Limb (tissue), 2 donors: ENCODE measurements around the gene PIAS1.
"Not testable (repeated sequence)": the region's sequence is repeated elsewhere in the genome, so short reads cannot be mapped to it uniquely, and the experiment has no call there.

ENCODE experiments used
- DNase-seq, 2 donors: peaks; one replicate each; pipeline ENCODE4 v3.0.0-alpha.2; 2016; ENCODE audit errors: extremely low spot score in 2 of 2

Gene PIAS1

GRCh38 chr15:68232937-68233336, 178.8 kb downstream of the PIAS1 start:
- no peak for DNase-seq

GRCh38 chr15:68234060-68234459, 179.9 kb downstream of the PIAS1 start:
- no peak for DNase-seq

- not testable (repeated sequence) for DNase-seq
Observed at GRCh38 chr15:68234520-68234919, 180.4 kb downstream of the PIAS1 start.

DNA sequence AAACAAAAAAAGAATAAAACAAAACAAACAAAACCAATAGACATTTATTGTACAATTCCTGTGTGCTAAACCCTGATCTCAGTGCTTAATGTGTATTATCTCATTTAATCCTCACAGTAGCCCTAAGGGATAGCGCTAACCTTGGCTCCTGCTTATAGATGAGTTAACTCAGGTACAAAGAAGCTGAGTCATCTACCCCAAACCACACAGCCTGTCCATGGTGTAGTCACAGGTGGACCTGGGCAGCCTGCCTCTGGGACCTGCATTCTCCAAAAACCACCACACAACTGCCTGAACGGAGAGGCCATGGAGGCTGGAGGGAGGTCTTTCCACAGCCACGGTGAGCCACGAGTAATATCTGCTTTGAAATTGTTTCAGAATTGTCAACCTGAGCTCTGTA, 180.9 kb downstream of the PIAS1 start:
- DNase-seq, result no peak

DNA sequence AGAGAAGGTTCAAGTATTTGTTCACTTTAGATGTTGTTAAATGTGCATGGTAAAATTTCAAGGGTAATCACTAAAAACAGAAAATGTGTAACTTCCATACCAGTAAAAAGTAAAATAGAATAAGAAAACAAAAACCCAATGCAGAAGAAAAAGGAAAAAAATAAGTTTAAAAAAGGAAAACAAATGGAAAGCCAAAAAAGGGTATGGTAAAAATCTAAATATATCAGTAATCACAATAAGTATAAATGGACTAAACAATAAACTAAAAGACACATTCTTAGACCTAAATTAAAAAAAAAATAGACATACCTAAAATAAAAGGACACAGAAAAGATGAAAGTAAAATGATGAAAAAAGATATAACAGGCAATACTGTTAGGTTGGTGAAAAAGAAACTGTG, 184.9 kb downstream of the PIAS1 start:
- DNase-seq, result no peak

- no peak for DNase-seq
Observed at GRCh38 chr15:68241088-68241935, 187.2 kb downstream of the PIAS1 start.
